Mesodermal cell (in vitro differentiated cells): Measurements from ENCODE around the gene TECTA.
"Not testable (repeated sequence)": the region's sequence is repeated elsewhere in the genome, so short reads cannot be mapped to it uniquely, and the experiment has no call there.

Experiments
- H3K27ac ChIP-seq: 2 replicates; pipeline ENCODE4 v1.7.0; 2013; ENCODE audit warnings: mild to moderate bottlenecking, low read depth, low read length, moderate library complexity; ENCODE audit not compliant: severe bottlenecking
- H3K36me3 ChIP-seq: 2 replicates; pipeline ENCODE4 v1.7.1; 2013; ENCODE audit warnings: mild to moderate bottlenecking, low read length, moderate library complexity; ENCODE audit not compliant: control insufficient read depth, insufficient read depth
- H3K4me1 ChIP-seq: one replicate; pipeline ENCODE4 v1.7.1; 2013; ENCODE audit warnings: mild to moderate bottlenecking, low read length; ENCODE audit not compliant: insufficient read depth, control insufficient read depth, poor library complexity, severe bottlenecking
- H3K4me3 ChIP-seq: 2 replicates; pipeline ENCODE4 v1.7.0; 2013; ENCODE audit warnings: low read length, control low read depth, mild to moderate bottlenecking; ENCODE audit not compliant: insufficient read depth, poor library complexity, severe bottlenecking; ENCODE audit errors: extremely low read depth
- H3K9me3 ChIP-seq: 2 replicates; pipeline ENCODE4 v1.7.1; 2013; ENCODE audit warnings: mild to moderate bottlenecking, low read length, moderate library complexity; ENCODE audit not compliant: control insufficient read depth
- WGBS, 2 experiments: methylation state at CpG; one replicate each; pipeline ENCODE4 v1.1.5; 2013; ENCODE audit warnings: missing lambda C conversion rate in 2 of 2; ENCODE audit not compliant: insufficient coverage in 2 of 2; 5-methylcytosine and 5-hydroxymethylcytosine counted together

TECTA gene

GRCh38 chr11:121177629-121178028 lies 76.6 kb downstream of the TECTA start:
- WGBS, 2 experiments: 82% methylated on average over 2 of the region's 10 CpGs; no CpG with 5 or more reads in 1 of the 2 experiments
- H3K27ac ChIP-seq, H3K9me3 ChIP-seq, H3K36me3 ChIP-seq, H3K4me3 ChIP-seq, H3K4me1 ChIP-seq: not testable (repeated sequence)

- 87 to 100% methylated on average over 1 of the region's 1 CpG for WGBS, 2 experiments
- no peaks in the 10 kb centered on the region for H3K36me3 ChIP-seq
- no peak overlapping the region for H3K4me3 ChIP-seq
Observed at GRCh38 chr11:121179306-121179705, 78.3 kb downstream of the TECTA start.

GRCh38 chr11:121180183-121180582 lies 79.1 kb downstream of the TECTA start:
- Histone ChIP-seq H3K36me3 (no peaks in the 10 kb centered on the region), H3K4me3 (no peak overlapping the region), H3K4me1 (no peaks in the 10 kb centered on the region), H3K9me3 (peaks cover 7% of the 10 kb centered on the region), H3K27ac (no peak overlapping the region)
- WGBS, 2 experiments: no CpG with 5 or more reads among the region's 1 CpG

More at GRCh38 chr11:121179306-121179705, 78.3 kb downstream of the TECTA start:
- H3K27ac ChIP-seq: no peak overlapping the region
- no peaks in the 10 kb centered on the region for H3K4me1 ChIP-seq
- H3K9me3 ChIP-seq: peaks cover 7% of the 10 kb centered on the region

GRCh38 chr11:121188776-121189175 lies 87.7 kb downstream of the TECTA start:
- Histone ChIP-seq H3K36me3 (no peaks in the 10 kb centered on the region), H3K4me1 (no peaks in the 10 kb centered on the region), H3K9me3 (no peaks in the 10 kb centered on the region), H3K4me3 (no peak overlapping the region), H3K27ac (no peak overlapping the region)

GRCh38 chr11:121191818-121192217 lies 90.8 kb downstream of the TECTA start:
- no peaks in the 10 kb centered on the region for H3K36me3 ChIP-seq
- no peak overlapping the region for H3K27ac ChIP-seq
- no peaks in the 10 kb centered on the region for H3K9me3 ChIP-seq
- H3K4me3 ChIP-seq: no peak overlapping the region
- peaks cover 3% of the 10 kb centered on the region for H3K4me1 ChIP-seq
- 89% methylated on average over 4 to 5 of the region's 5 CpGs for WGBS, 2 experiments

- 14% methylated on average over 1 of the region's 13 CpGs; no CpG with 5 or more reads in 1 of the 2 experiments for WGBS, 2 experiments
- H3K9me3 ChIP-seq: no peaks in the 10 kb centered on the region
- H3K4me1 ChIP-seq: peaks cover 3% of the 10 kb centered on the region
- H3K27ac ChIP-seq: no peak overlapping the region
- H3K4me3 ChIP-seq: no peak overlapping the region
- H3K36me3 ChIP-seq: no peaks in the 10 kb centered on the region
Observed at GRCh38 chr11:121194731-121195596, 93.9 kb downstream of the TECTA start.

GRCh38 chr11:121198491-121198890 lies 97.4 kb downstream of the TECTA start:
- no peaks in the 10 kb centered on the region for H3K9me3 ChIP-seq
- no peak overlapping the region for H3K27ac ChIP-seq
- H3K4me3 ChIP-seq: no peak overlapping the region
- 67 to 83% methylated on average over 2 to 3 of the region's 5 CpGs for WGBS, 2 experiments
- no peaks in the 10 kb centered on the region for H3K36me3 ChIP-seq
- peaks cover 3% of the 10 kb centered on the region for H3K4me1 ChIP-seq

GRCh38 chr11:121199516-121199915 lies 98.5 kb downstream of the TECTA start:
- Histone ChIP-seq H3K4me3 (no peak overlapping the region), H3K27ac (peak overlapping the region; percentile 60), H3K36me3 (no peaks in the 10 kb centered on the region), H3K9me3 (no peaks in the 10 kb centered on the region), H3K4me1 (peaks cover 3% of the 10 kb centered on the region)
- WGBS, 2 experiments: 67 to 80% methylated on average over 1 of the region's 3 CpGs

- Histone ChIP-seq H3K4me1 (no peaks in the 10 kb centered on the region), H3K27ac (no peak overlapping the region), H3K36me3 (no peaks in the 10 kb centered on the region), H3K9me3 (no peaks in the 10 kb centered on the region), H3K4me3 (no peak overlapping the region)
- no CpG with 5 or more reads among the region's 2 CpGs for WGBS, 2 experiments
Observed at GRCh38 chr11:121206810-121207209, 105.8 kb downstream of the TECTA start.

GRCh38 chr11:121207485-121208115 lies 106.6 kb downstream of the TECTA start:
- H3K36me3 ChIP-seq: no peaks in the 10 kb centered on the region
- H3K4me3 ChIP-seq: no peak overlapping the region
- no peak overlapping the region for H3K27ac ChIP-seq
- no peaks in the 10 kb centered on the region for H3K9me3 ChIP-seq
- H3K4me1 ChIP-seq: no peaks in the 10 kb centered on the region

- Histone ChIP-seq H3K9me3 (no peaks in the 10 kb centered on the region), H3K36me3 (no peaks in the 10 kb centered on the region), H3K4me1 (no peaks in the 10 kb centered on the region), H3K4me3 (no peak overlapping the region), H3K27ac (no peak overlapping the region)
Observed at GRCh38 chr11:121210445-121211080, 109.5 kb downstream of the TECTA start.
